NT2/D1 (cell line): ENCODE data around the gene C19orf38.

ENCODE experiments used
- DNase-seq: peaks from one replicate; pipeline ENCODE4 v3.0.0-alpha.2; 2011; ENCODE audit warnings: low read depth, low spot score
- H3K27me3 ChIP-seq: 2 replicates; pipeline ENCODE4 v1.6.0; 2011; ENCODE audit warnings: mild to moderate bottlenecking; ENCODE audit not compliant: insufficient read length, insufficient read depth
- H3K36me3 ChIP-seq: 2 replicates; pipeline ENCODE4 v1.6.1; 2011; ENCODE audit warnings: mild to moderate bottlenecking, low read length, mixed read lengths; ENCODE audit not compliant: insufficient read depth, insufficient read length
- H3K4me1 ChIP-seq: 2 replicates; pipeline ENCODE4 v1.5.1; 2011; ENCODE audit not compliant: insufficient read depth, insufficient read length
- H3K4me3 ChIP-seq: 2 replicates; pipeline ENCODE4 v1.5.1; 2011; ENCODE audit warnings: low read depth; ENCODE audit not compliant: insufficient read length
- H3K9ac ChIP-seq: 2 replicates; pipeline ENCODE4 v1.6.0; 2011; ENCODE audit warnings: low read depth; ENCODE audit not compliant: insufficient read length
- H3K9me3 ChIP-seq: 2 replicates; pipeline ENCODE4 v1.5.1; 2011; ENCODE audit warnings: mild to moderate bottlenecking, low read length; ENCODE audit not compliant: insufficient read depth
- SUZ12 ChIP-seq: IDR thresholded peaks from 2 replicates; pipeline ENCODE4 v1.6.1; 2011; ENCODE audit not compliant: insufficient read length, insufficient read depth; ENCODE audit errors: extremely low read depth
- YY1 ChIP-seq: IDR thresholded peaks from 2 replicates; pipeline ENCODE4 v1.6.1; 2011; ENCODE audit not compliant: insufficient read length, insufficient read depth
- ZNF274 ChIP-seq: IDR thresholded peaks from 2 replicates; pipeline ENCODE4 v1.6.1; 2011; ENCODE audit warnings: mild to moderate bottlenecking, low read depth, low read length

Gene C19orf38

GRCh38 chr19:10918359-10918758 lies 70.1 kb downstream of the C19orf38 start:
- no peak overlapping the region for H3K9ac ChIP-seq
- no peaks in the 10 kb centered on the region for H3K9me3 ChIP-seq
- no peak for TF ChIP-seq SUZ12
- no peak for TF ChIP-seq ZNF274
- TF ChIP-seq YY1 = no peak
- H3K27me3 ChIP-seq = no peaks in the 10 kb centered on the region
- peaks cover 10% of the 10 kb centered on the region for H3K4me1 ChIP-seq
- peaks cover 86% of the 10 kb centered on the region for H3K36me3 ChIP-seq
- H3K4me3 ChIP-seq = no peak overlapping the region
- no peak for DNase-seq
